ENCODE measurements around the gene ATF5.
A peak's percentile ranks its signal among the peaks of the same experiment; 100 is the strongest.

Gene ATF5

GRCh38 chr19:49887665-49888509 is 41.1 kb upstream of the ATF5 start:
- H3K27me3 ChIP-seq (ENCODE audit: control insufficient read depth, insufficient read depth, low read length): peaks cover 2% of the 10 kb centered on the region
- H3K4me1 ChIP-seq (ENCODE audit: control insufficient read depth, insufficient read depth, low read length): no peaks in the 10 kb centered on the region
- H3K9ac ChIP-seq (ENCODE audit: low read depth, low read length): no peak overlapping the region
- H3K4me3 ChIP-seq (ENCODE audit: low read depth, low read length): no peak overlapping the region
- H3K9me3 ChIP-seq (ENCODE audit: control insufficient read depth, insufficient read depth, low read length): no peaks in the 10 kb centered on the region
- peaks cover 29% of the 10 kb centered on the region for H3K36me3 ChIP-seq (ENCODE audit: control insufficient read depth, insufficient read depth, low read length)

- Histone ChIP-seq H3K36me3 (ENCODE audit: control insufficient read depth, insufficient read depth, low read length) (peaks cover 23% of the 10 kb centered on the region), H3K4me3 (ENCODE audit: low read depth, low read length) (no peak overlapping the region), H3K27me3 (ENCODE audit: control insufficient read depth, insufficient read depth, low read length) (peaks cover 2% of the 10 kb centered on the region), H3K4me1 (ENCODE audit: control insufficient read depth, insufficient read depth, low read length) (no peaks in the 10 kb centered on the region), H3K9ac (ENCODE audit: low read depth, low read length) (no peak overlapping the region), H3K9me3 (ENCODE audit: control insufficient read depth, insufficient read depth, low read length) (no peaks in the 10 kb centered on the region)
Observed at GRCh38 chr19:49888510-49888824, 40.5 kb upstream of the ATF5 start.

DNA sequence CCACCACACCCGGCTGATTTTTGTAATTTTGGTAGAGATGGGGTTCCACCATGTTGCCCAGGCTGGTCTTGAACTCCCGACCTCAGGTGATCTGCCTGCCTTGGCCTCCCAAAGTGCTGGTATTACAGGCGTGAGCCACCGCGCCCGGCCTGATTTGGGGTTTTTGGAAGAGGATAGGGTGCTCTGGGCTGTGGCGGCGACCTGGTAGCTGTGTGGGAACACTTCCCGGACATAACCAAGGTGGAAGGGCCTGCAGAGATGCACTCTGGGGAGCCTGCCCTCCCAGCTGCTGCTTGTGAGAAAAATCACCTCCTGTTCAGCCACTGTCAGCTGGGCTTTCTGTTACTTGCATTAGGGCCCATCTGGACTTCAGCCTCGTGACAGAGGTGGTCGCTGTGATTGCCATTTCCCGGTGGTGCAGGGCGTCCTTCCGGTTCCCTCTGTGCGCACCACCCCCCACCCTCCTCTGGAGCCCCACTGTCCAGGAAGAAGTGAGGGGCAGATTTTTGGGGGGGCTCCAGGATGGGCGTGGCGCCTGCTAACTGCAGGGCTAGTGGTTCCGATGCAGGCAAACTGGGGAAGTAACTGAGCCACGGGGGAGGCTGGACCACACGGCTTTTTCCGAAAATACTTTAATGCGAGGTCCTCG is 39.8 kb upstream of the ATF5 start:
- no peak overlapping the region for H3K4me3 ChIP-seq (ENCODE audit: low read depth, low read length)
- H3K4me1 ChIP-seq (ENCODE audit: control insufficient read depth, insufficient read depth, low read length): no peaks in the 10 kb centered on the region
- H3K9me3 ChIP-seq (ENCODE audit: control insufficient read depth, insufficient read depth, low read length): no peaks in the 10 kb centered on the region
- H3K27me3 ChIP-seq (ENCODE audit: control insufficient read depth, insufficient read depth, low read length): peaks cover 2% of the 10 kb centered on the region
- no peak overlapping the region for H3K9ac ChIP-seq (ENCODE audit: low read depth, low read length)
- H3K36me3 ChIP-seq (ENCODE audit: control insufficient read depth, insufficient read depth, low read length): peaks cover 16% of the 10 kb centered on the region

GRCh38 chr19:49889687-49890348 is 39.2 kb upstream of the ATF5 start:
- Histone ChIP-seq H3K36me3 (ENCODE audit: control insufficient read depth, insufficient read depth, low read length) (peaks cover 9% of the 10 kb centered on the region), H3K9ac (ENCODE audit: low read depth, low read length) (no peak overlapping the region), H3K4me3 (ENCODE audit: low read depth, low read length) (peak overlapping the region; percentile 65), H3K9me3 (ENCODE audit: control insufficient read depth, insufficient read depth, low read length) (no peaks in the 10 kb centered on the region), H3K4me1 (ENCODE audit: control insufficient read depth, insufficient read depth, low read length) (no peaks in the 10 kb centered on the region), H3K27me3 (ENCODE audit: control insufficient read depth, insufficient read depth, low read length) (peaks cover 2% of the 10 kb centered on the region)

GRCh38 chr19:49890349-49891311 is 38.4 kb upstream of the ATF5 start:
- H3K4me3 ChIP-seq (ENCODE audit: low read depth, low read length): peak overlapping the region; percentile 65
- no peaks in the 10 kb centered on the region for H3K9me3 ChIP-seq (ENCODE audit: control insufficient read depth, insufficient read depth, low read length)
- H3K9ac ChIP-seq (ENCODE audit: low read depth, low read length): no peak overlapping the region
- no peaks in the 10 kb centered on the region for H3K4me1 ChIP-seq (ENCODE audit: control insufficient read depth, insufficient read depth, low read length)
- peaks cover 2% of the 10 kb centered on the region for H3K27me3 ChIP-seq (ENCODE audit: control insufficient read depth, insufficient read depth, low read length)
- H3K36me3 ChIP-seq (ENCODE audit: control insufficient read depth, insufficient read depth, low read length): peaks cover 9% of the 10 kb centered on the region

GRCh38 chr19:49891393-49891792 is 37.6 kb upstream of the ATF5 start:
- Histone ChIP-seq H3K36me3 (ENCODE audit: control insufficient read depth, insufficient read depth, low read length) (peaks cover 6% of the 10 kb centered on the region), H3K9ac (ENCODE audit: low read depth, low read length) (no peak overlapping the region), H3K9me3 (ENCODE audit: control insufficient read depth, insufficient read depth, low read length) (no peaks in the 10 kb centered on the region)

GRCh38 chr19:49892716-49893115 is 36.3 kb upstream of the ATF5 start:
- Histone ChIP-seq H3K4me1 (ENCODE audit: control insufficient read depth, insufficient read depth, low read length) (peaks cover 4% of the 10 kb centered on the region), H3K27me3 (ENCODE audit: control insufficient read depth, insufficient read depth, low read length) (peaks cover 2% of the 10 kb centered on the region), H3K36me3 (ENCODE audit: control insufficient read depth, insufficient read depth, low read length) (peaks cover 2% of the 10 kb centered on the region), H3K9me3 (ENCODE audit: control insufficient read depth, insufficient read depth, low read length) (no peaks in the 10 kb centered on the region), H3K4me3 (ENCODE audit: low read depth, low read length) (no peak overlapping the region), H3K9ac (ENCODE audit: low read depth, low read length) (no peak overlapping the region)

More at GRCh38 chr19:49891393-49891792, 37.6 kb upstream of the ATF5 start:
- Histone ChIP-seq H3K4me1 (ENCODE audit: control insufficient read depth, insufficient read depth, low read length) (no peaks in the 10 kb centered on the region), H3K27me3 (ENCODE audit: control insufficient read depth, insufficient read depth, low read length) (peaks cover 2% of the 10 kb centered on the region), H3K4me3 (ENCODE audit: low read depth, low read length) (peak overlapping the region; percentile 26)

DNA sequence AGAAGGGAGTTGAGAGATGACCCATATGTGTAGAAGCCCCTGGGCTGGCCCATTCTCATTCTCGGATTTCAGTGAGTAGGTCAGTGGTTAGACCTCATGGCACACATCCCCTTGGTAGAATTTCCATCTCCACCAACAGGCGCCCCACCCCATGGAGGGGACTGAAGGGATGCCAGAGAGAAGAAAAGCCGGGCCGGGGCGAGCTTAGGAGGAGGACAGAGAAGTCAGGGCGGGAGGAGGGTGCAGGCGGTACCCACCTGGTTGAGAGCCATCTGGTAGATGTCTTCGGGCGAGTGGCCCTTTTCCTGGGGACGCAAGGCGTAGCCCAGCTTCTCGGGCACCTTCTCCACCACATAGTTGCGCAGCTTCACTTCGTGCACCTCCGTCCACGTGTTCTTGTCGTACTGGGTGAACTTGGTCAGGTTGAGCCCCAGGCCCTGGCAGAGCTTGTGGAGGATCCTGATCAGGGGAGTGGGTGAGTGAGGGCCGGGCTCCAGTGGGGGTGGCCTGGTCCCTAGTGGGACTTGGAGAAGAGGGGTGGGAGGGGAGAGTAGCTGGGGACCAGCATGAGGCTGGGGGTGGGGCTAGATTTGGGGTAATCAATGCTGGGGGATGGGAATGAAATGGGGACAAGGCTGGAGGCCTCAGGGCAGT is 34.9 kb upstream of the ATF5 start:
- peaks cover under 1% of the 10 kb centered on the region for H3K36me3 ChIP-seq (ENCODE audit: control insufficient read depth, insufficient read depth, low read length)
- no peaks in the 10 kb centered on the region for H3K9me3 ChIP-seq (ENCODE audit: control insufficient read depth, insufficient read depth, low read length)
- no peaks in the 10 kb centered on the region for H3K27me3 ChIP-seq (ENCODE audit: control insufficient read depth, insufficient read depth, low read length)
- peaks cover 5% of the 10 kb centered on the region for H3K4me1 ChIP-seq (ENCODE audit: control insufficient read depth, insufficient read depth, low read length)
- no peak overlapping the region for H3K4me3 ChIP-seq (ENCODE audit: low read depth, low read length)
- H3K9ac ChIP-seq (ENCODE audit: low read depth, low read length): no peak overlapping the region

- no peak overlapping the region for H3K9ac ChIP-seq (ENCODE audit: low read depth, low read length)
- no peak overlapping the region for H3K4me3 ChIP-seq (ENCODE audit: low read depth, low read length)
- no peaks in the 10 kb centered on the region for H3K36me3 ChIP-seq (ENCODE audit: control insufficient read depth, insufficient read depth, low read length)
- peaks cover 5% of the 10 kb centered on the region for H3K4me1 ChIP-seq (ENCODE audit: control insufficient read depth, insufficient read depth, low read length)
- no peaks in the 10 kb centered on the region for H3K9me3 ChIP-seq (ENCODE audit: control insufficient read depth, insufficient read depth, low read length)
- no peaks in the 10 kb centered on the region for H3K27me3 ChIP-seq (ENCODE audit: control insufficient read depth, insufficient read depth, low read length)
Observed at GRCh38 chr19:49894879-49895565, 34.0 kb upstream of the ATF5 start.

- Histone ChIP-seq H3K4me3 (ENCODE audit: low read depth, low read length) (no peak overlapping the region), H3K36me3 (ENCODE audit: control insufficient read depth, insufficient read depth, low read length) (no peaks in the 10 kb centered on the region), H3K27me3 (ENCODE audit: control insufficient read depth, insufficient read depth, low read length) (no peaks in the 10 kb centered on the region), H3K4me1 (ENCODE audit: control insufficient read depth, insufficient read depth, low read length) (peaks cover 5% of the 10 kb centered on the region), H3K9me3 (ENCODE audit: control insufficient read depth, insufficient read depth, low read length) (no peaks in the 10 kb centered on the region), H3K9ac (ENCODE audit: low read depth, low read length) (no peak overlapping the region)
Observed at GRCh38 chr19:49895566-49896297, 33.3 kb upstream of the ATF5 start.

Measured in iPS-15b (cell line).